CD4-positive, CD25-positive, alpha-beta regulatory T cell (primary cell): ENCODE data around the gene ME2. TPM values are rescaled to one million over a fixed set of nuclear protein-coding genes. Genes with fewer than 3 reads are reported as not detected.
"Not testable (repeated sequence)": the region's sequence is repeated elsewhere in the genome, so short reads cannot be mapped to it uniquely, and the experiment has no call there.

ENCODE experiments used
- ATAC-seq, 2 donors: fragments of 150-1000 bp; cut with Tn5 transposase; one replicate each; pipeline ENCODE4 v1.10.0; 2021; ENCODE audit warnings: low read depth in 2 of 2, moderate number of reproducible peaks in 2 of 2, moderate library complexity in 1 of 2
- DNase-seq, 3 donors: peaks; one replicate each; pipeline versions ENCODE4 v3.0.0 to v3.0.0-alpha.2; 2012 to 2022; ENCODE audit warnings: mixed read lengths in 1 of 3
- H3K27ac ChIP-seq: one replicate; pipeline ENCODE4 v1.7.0; 2013; ENCODE audit warnings: mild to moderate bottlenecking, low read length; ENCODE audit not compliant: insufficient read depth, poor library complexity, severe bottlenecking
- H3K27me3 ChIP-seq: one replicate; pipeline ENCODE4 v1.7.0; 2013; ENCODE audit warnings: low read length; ENCODE audit not compliant: control insufficient read depth, insufficient read depth
- H3K36me3 ChIP-seq: one replicate; pipeline ENCODE4 v1.7.0; 2013; ENCODE audit warnings: mild to moderate bottlenecking, low read length, moderate library complexity; ENCODE audit not compliant: control insufficient read depth, insufficient read depth
- H3K4me1 ChIP-seq: 2 replicates; pipeline ENCODE4 v1.7.0; 2013; ENCODE audit warnings: mild to moderate bottlenecking, low read length; ENCODE audit not compliant: insufficient read depth, control insufficient read depth, poor library complexity, severe bottlenecking
- H3K4me3 ChIP-seq: one replicate; pipeline ENCODE4 v1.7.0; 2013; ENCODE audit warnings: low read depth, mild to moderate bottlenecking, low read length, moderate library complexity
- H3K9me3 ChIP-seq, 2 experiments: 1 replicate in 1 of 2; 2 replicates in 1 of 2; pipeline ENCODE4 v1.7.0; 2013; ENCODE audit warnings: low read length in 2 of 2, mild to moderate bottlenecking in 1 of 2, moderate library complexity in 1 of 2; ENCODE audit not compliant: control insufficient read depth in 2 of 2
- H3K27ac Mint-ChIP-seq, 3 donors: one replicate each; pipeline ENCODE4 v1.8.0; 2020 to 2022; ENCODE audit warnings: mild to moderate bottlenecking in 3 of 3, mixed read lengths in 3 of 3, moderate library complexity in 2 of 3
- H3K27me3 Mint-ChIP-seq: one replicate; pipeline ENCODE4 v1.8.0; 2022; ENCODE audit warnings: mild to moderate bottlenecking, mixed read lengths
- H3K36me3 Mint-ChIP-seq: one replicate; pipeline ENCODE4 v1.8.0; 2020; ENCODE audit warnings: mixed read lengths
- H3K4me1 Mint-ChIP-seq, 4 donors: one replicate each; pipeline ENCODE4 v1.8.0; 2020 to 2022; ENCODE audit warnings: mixed read lengths in 4 of 4, mild to moderate bottlenecking in 1 of 4
- H3K4me3 Mint-ChIP-seq, 4 donors: one replicate each; pipeline ENCODE4 v1.8.0; 2020 to 2022; ENCODE audit warnings: mild to moderate bottlenecking in 4 of 4, mixed read lengths in 4 of 4, moderate library complexity in 3 of 4
- H3K9me3 Mint-ChIP-seq, 7 donors: one replicate each; pipeline ENCODE4 v1.8.0; 2020 to 2022; ENCODE audit warnings: mixed read lengths in 7 of 7, mild to moderate bottlenecking in 3 of 7, moderate library complexity in 2 of 7
- polyA plus RNA-seq, 4 donors: library from polyadenylated mRNA; unstranded; fragments of 300-500 nt; fragmentation: Illumina TruSeq; gene quantifications; one replicate each; pipeline ENCODE4 v1.2.3, GENCODE V29; 2021
- total RNA-seq: library from RNA; stranded (reverse); gene quantifications from one replicate; pipeline ENCODE4 v1.2.3, GENCODE V29; 2022

ME2 gene
- total and polyA plus RNA-seq, 5 donors from 2014 or later: 29.5 to 45.4 (median 39.7) TPM

DNA sequence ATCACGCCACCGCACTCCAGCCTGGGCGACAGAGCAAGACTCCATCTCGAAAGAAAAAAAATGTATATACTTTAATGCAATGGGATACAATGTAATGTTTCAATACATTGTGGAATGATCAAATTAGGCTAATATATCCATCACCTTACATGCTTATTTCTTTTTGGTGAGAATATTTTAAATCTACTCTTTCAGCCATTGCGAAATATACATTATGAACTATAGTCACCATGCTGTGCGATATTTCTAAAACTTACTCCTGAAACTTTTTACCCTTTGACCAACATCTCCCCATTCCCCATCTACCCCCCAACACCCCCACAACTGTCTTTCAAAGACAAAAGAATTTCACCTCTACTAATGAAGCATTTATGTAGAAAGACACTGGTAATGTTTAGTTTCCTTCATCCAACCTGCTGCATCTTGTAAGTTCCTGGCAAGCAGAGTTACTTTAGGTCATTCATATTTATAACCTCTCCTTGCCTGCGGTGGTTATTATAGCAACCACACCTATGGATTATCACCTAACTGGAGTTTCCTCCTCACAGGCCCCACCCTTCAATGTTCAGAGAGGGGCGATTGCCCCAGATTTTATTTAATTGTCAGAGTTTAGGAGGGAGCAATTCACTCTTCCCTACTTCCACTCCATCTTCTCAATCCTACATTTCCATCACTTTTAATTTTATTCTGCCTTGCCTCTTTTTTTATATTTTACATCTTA, 1.2 kb upstream of the ME2 start:
- peaks cover 9% of the 10 kb centered on the region for H3K27me3 Mint-ChIP-seq
- peak overlapping the region; percentile 96 for H3K27ac ChIP-seq
- peaks cover 6% of the 10 kb centered on the region for H3K27me3 ChIP-seq
- DNase-seq (peak in 1 of 3 donors; percentile 23), ATAC-seq (no peak)
- H3K4me1 ChIP-seq: peaks cover 19% of the 10 kb centered on the region
- peak overlapping the region; percentile 94 for H3K4me3 ChIP-seq
- peak overlapping the region; percentile 96 to 100 (median 98) for H3K4me3 Mint-ChIP-seq
- H3K9me3 Mint-ChIP-seq: no peaks in the 10 kb centered on the region
- peaks cover 13 to 32% (median 23%) of the 10 kb centered on the region in 4 donors for H3K4me1 Mint-ChIP-seq
- peak overlapping the region; percentile 95 to 99 (median 96) for H3K27ac Mint-ChIP-seq
- H3K9me3 ChIP-seq: no peaks in the 10 kb centered on the region
- no peaks in the 10 kb centered on the region for H3K36me3 Mint-ChIP-seq
- H3K36me3 ChIP-seq: no peaks in the 10 kb centered on the region

DNA sequence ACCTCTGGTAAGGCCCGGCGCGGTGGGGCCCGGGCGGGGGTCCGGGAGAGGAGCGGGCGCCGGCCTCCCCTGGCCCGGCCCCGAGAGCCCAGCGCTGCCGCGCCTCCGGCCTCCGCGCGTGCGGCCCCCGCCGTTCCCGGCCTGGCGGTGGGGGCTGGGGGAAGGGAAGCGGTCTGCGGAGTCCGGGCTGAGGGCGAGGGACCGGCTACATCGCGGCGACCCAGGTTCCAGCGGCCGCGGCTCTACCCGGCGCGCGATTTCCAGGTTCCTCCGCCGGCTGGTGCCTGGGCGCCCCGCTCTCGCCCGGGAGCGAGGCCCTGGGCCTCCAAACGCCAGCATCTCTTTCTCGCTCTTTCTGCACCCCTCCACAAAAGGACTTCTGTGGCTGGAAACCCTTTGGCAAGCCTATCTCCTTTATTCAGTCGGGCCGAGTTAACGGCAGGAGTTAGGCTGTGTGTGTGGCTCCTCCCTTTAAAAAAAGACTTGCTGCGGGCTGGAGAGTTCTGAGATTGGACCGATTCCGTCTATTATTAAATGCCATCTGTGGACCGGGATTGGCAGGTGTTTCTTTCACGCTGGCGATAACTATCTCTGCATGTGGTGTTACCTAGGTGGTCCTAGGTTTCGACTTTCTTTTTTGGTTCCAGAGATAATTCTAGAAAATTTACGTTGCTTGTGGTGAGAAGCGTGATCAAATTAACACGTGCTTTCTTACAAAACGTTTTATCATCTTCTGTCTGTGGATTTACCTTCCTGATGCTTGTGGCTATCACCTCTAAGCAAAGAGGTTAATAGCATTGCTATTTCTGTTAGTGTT, 592 bp downstream of the ME2 start:
- Histone ChIP-seq H3K9me3 (no peaks in the 10 kb centered on the region), H3K27me3 (peaks cover 3% of the 10 kb centered on the region), H3K4me1 (peaks cover 19% of the 10 kb centered on the region), H3K36me3 (no peaks in the 10 kb centered on the region), H3K27ac (peak overlapping the region; percentile 96), H3K4me3 (peak overlapping the region; percentile 88)
- DNase-seq (peak; percentile 9 to 60 (median 41)), ATAC-seq (peak in 1 of 2 donors; percentile 9)
- Mint-ChIP-seq H3K4me1 (peaks cover 21 to 47% (median 34%) of the 10 kb centered on the region in 4 donors), H3K36me3 (no peaks in the 10 kb centered on the region), H3K4me3 (peak overlapping the region; percentile 94 to 99 (median 96)), H3K27me3 (no peaks in the 10 kb centered on the region), H3K9me3 (no peaks in the 10 kb centered on the region), H3K27ac (peak overlapping the region; percentile 91 to 99 (median 96))

DNA sequence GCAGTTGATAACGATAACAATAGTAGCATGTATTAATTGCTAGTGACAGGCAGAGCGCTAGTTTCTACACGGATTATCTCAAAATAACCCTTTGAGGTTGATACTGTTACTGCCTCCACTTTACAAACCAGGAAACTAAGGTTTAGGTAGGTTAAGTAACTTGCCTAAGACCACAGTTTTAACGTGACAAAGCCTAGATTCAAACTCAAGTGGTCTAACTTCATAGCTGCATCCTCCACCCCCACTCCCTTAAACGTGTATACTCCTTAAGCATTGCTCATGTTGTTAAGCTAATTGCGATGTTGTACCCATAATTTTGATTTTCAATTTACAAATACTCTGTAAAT, 1.2 kb downstream of the ME2 start:
- H3K4me1 ChIP-seq: peaks cover 19% of the 10 kb centered on the region
- Mint-ChIP-seq H3K4me1 (peaks cover 21 to 52% (median 35%) of the 10 kb centered on the region in 4 donors), H3K36me3 (no peaks in the 10 kb centered on the region), H3K27ac (peak overlapping the region; percentile 91 to 99 (median 96)), H3K27me3 (no peaks in the 10 kb centered on the region), H3K4me3 (peak overlapping the region; percentile 94 to 99 (median 96)), H3K9me3 (no peaks in the 10 kb centered on the region)
- peaks cover 3% of the 10 kb centered on the region for H3K27me3 ChIP-seq
- H3K4me3 ChIP-seq: peak overlapping the region; percentile 88
- H3K9me3 ChIP-seq: no peaks in the 10 kb centered on the region
- no peaks in the 10 kb centered on the region for H3K36me3 ChIP-seq
- DNase-seq (peak in 1 of 3 donors; percentile 53), ATAC-seq (no peak)
- peak overlapping the region; percentile 96 for H3K27ac ChIP-seq

DNA sequence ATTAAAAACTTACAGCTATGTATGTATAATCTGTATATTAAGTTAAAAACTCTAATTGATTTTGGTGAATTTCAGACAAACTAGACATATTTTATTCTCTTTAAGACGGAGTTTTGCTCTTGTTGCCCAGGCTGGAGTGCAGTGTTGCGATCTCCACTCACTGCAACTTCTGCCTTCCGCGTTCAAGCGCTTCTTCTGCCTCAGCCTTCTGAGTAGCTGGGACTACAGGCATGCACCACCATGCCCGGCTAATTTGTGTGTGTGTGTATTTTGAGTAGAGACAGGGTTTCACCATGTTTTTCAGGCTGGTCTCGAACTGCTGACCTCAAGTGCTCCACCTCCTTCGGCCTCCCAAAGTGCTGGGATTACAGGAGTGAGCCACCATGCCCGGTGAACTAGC, 2.0 kb downstream of the ME2 start:
- not testable (repeated sequence) for H3K36me3 Mint-ChIP-seq, ATAC-seq, H3K27ac Mint-ChIP-seq, H3K36me3 ChIP-seq, H3K27ac ChIP-seq, H3K9me3 ChIP-seq, H3K27me3 Mint-ChIP-seq, H3K27me3 ChIP-seq, DNase-seq, H3K9me3 Mint-ChIP-seq
- Mint-ChIP-seq H3K4me1 (peaks cover 21 to 52% (median 35%) of the 10 kb centered on the region in 4 donors), H3K4me3 (peak overlapping the region in 1 of 4 donors; percentile 94)
- Histone ChIP-seq H3K4me1 (peaks cover 19% of the 10 kb centered on the region), H3K4me3 (peak overlapping the region; percentile 40)

DNA sequence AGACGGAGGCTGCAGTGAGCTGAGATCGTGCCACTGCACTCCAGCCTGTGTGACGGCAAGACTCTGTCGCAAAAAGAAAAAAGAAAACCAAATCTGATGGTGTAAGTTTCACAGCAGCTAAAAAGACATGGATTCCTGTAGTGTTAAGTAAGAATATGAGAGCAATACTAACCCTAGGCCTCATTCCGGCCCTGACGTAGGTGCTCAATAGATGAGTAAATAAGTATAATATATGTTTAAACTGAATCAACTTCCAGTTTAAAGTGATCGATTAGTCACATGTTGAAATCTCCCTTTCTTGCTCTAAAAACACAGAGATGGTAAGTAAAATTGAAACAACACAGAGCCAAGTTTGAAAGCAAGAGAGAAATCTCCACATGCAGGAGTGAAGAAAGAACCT, 8.0 kb downstream of the ME2 start:
- Mint-ChIP-seq H3K36me3 (peaks cover 14% of the 10 kb centered on the region), H3K27me3 (no peaks in the 10 kb centered on the region), H3K27ac (no peak overlapping the region), H3K4me3 (no peak overlapping the region), H3K4me1 (peaks cover 16 to 32% (median 26%) of the 10 kb centered on the region in 4 donors), H3K9me3 (peaks cover 0 to 3% (median 0%) of the 10 kb centered on the region in 7 donors)
- DNase-seq (no peak), ATAC-seq (no peak)
- no peak overlapping the region for H3K27ac ChIP-seq
- H3K27me3 ChIP-seq: no peaks in the 10 kb centered on the region
- H3K9me3 ChIP-seq: no peaks in the 10 kb centered on the region
- no peaks in the 10 kb centered on the region for H3K4me1 ChIP-seq
- H3K4me3 ChIP-seq: no peak overlapping the region
- no peaks in the 10 kb centered on the region for H3K36me3 ChIP-seq

DNA sequence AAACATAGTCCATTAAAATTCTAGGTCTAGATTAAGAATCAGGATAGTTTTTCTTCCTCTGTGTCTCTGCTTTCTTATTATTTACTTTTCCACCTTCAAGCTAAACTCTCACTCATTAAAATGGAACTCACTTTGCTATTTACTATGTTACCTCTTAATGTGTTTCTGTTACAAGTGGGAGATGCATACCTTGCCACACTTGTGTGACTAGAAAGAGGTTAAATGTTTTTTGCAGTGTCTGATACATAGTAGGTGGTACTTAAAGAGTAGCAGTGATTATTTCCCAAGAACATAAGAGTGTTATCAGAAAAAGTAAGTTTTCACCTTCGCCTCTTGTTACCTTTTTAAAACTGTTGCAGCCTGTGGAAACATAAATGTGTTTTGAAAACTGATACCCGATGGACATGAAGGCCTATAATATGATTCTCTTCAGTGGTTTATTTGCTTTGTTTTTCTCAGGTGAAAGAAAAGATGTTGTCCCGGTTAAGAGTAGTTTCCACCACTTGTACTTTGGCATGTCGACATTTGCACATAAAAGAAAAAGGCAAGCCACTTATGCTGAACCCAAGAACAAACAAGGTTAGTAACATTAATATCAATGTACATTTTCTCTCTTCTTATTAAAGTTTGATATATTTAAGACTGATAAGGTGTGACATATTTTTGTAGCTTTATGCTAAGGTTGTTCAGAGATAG, 16.6 kb downstream of the ME2 start:
- no peak overlapping the region for H3K4me3 Mint-ChIP-seq
- Histone ChIP-seq H3K4me1 (no peaks in the 10 kb centered on the region), H3K27me3 (no peaks in the 10 kb centered on the region), H3K4me3 (no peak overlapping the region), H3K36me3 (peaks cover 23% of the 10 kb centered on the region), H3K27ac (no peak overlapping the region), H3K9me3 (no peaks in the 10 kb centered on the region)
- peaks cover 0 to 2% (median 0%) of the 10 kb centered on the region in 7 donors for H3K9me3 Mint-ChIP-seq
- ATAC-seq (no peak), DNase-seq (no peak)
- H3K27me3 Mint-ChIP-seq: no peaks in the 10 kb centered on the region
- H3K4me1 Mint-ChIP-seq: peaks cover 12 to 18% (median 18%) of the 10 kb centered on the region in 4 donors
- H3K27ac Mint-ChIP-seq: no peak overlapping the region
- peaks cover 37% of the 10 kb centered on the region for H3K36me3 Mint-ChIP-seq

DNA sequence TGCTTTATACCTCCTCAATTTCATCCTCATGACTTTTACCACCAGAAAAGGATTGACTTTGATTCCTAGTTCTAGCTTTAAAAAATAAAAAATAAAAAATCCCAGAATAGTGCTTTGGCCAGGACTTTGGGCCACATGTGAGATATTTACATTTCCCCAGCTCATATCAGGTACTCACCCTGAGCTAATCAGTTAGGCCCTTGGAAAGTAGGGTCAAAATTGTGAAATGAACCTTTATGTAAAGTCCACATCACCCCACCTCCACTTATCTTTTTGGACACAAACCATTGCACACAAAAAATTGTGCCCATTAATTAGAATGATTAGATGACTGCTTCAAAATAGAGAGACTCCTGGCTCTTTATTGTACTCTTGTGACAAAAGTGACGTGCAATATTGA, 17.2 kb downstream of the ME2 start:
- H3K4me3 ChIP-seq: no peak overlapping the region
- no peaks in the 10 kb centered on the region for H3K27me3 ChIP-seq
- H3K9me3 ChIP-seq: no peaks in the 10 kb centered on the region
- no peak overlapping the region for H3K4me3 Mint-ChIP-seq
- H3K36me3 ChIP-seq: peaks cover 23% of the 10 kb centered on the region
- H3K9me3 Mint-ChIP-seq: peaks cover 0 to 2% (median 0%) of the 10 kb centered on the region in 7 donors
- H3K27ac Mint-ChIP-seq: no peak overlapping the region
- H3K27me3 Mint-ChIP-seq: no peaks in the 10 kb centered on the region
- no peaks in the 10 kb centered on the region for H3K4me1 ChIP-seq
- no peak overlapping the region for H3K27ac ChIP-seq
- H3K4me1 Mint-ChIP-seq: peaks cover 7 to 18% (median 18%) of the 10 kb centered on the region in 4 donors
- H3K36me3 Mint-ChIP-seq: peaks cover 39% of the 10 kb centered on the region
- DNase-seq: no peak
- no peak for ATAC-seq
